Pancreas (tissue), 10 donors: ENCODE results near the gene DCTN5. TPM values are rescaled to one million over a fixed set of nuclear protein-coding genes. Genes with fewer than 3 reads are reported as not detected.
"Not testable (repeated sequence)": the region's sequence is repeated elsewhere in the genome, so short reads cannot be mapped to it uniquely, and the experiment has no call there.

Experiments
- ATAC-seq, 4 donors: fragments of 200-7000 bp; cut with Tn5 transposase; one replicate each; pipeline versions ENCODE4 v1.8.0 to v1.9.1; 2020; ENCODE audit warnings: mild to moderate bottlenecking in 4 of 4, moderate library complexity in 4 of 4
- DNase-seq, 6 donors: peaks; one replicate each; pipeline ENCODE4 v3.0.0-alpha.2; 2020
- FAIRE-seq: peaks from 2 replicates; lab custom pipeline; 2012; peaks lifted over from hg19 to GRCh38; lab: Jason Lieb, UNC
- H3K27ac ChIP-seq, 4 donors: fragments of 200-600 bp; sonication (generic); 1 replicate in 3 of 4; 2 replicates in 1 of 4; pipeline versions ENCODE4 v1.5.0 to v1.8.0; 2020
- H3K27me3 ChIP-seq, 4 donors: fragments of 200-600 bp; one replicate each; pipeline ENCODE4 v1.8.0; 2021
- H3K36me3 ChIP-seq, 3 donors: fragments of 200-600 bp; sonication (generic) in 1 of 3; one replicate each; pipeline versions ENCODE4 v1.5.0 to v1.8.0; 2020 to 2021
- H3K4me1 ChIP-seq, 3 donors: fragments of 200-600 bp; one replicate each; pipeline ENCODE4 v1.8.0; 2021
- H3K4me3 ChIP-seq, 4 donors: fragments of 200-600 bp; sonication (generic) in 2 of 4; one replicate each; pipeline versions ENCODE4 v1.5.0 to v1.8.0; 2020 to 2021
- H3K9me3 ChIP-seq, 4 donors: fragments of 200-600 bp; one replicate each; pipeline ENCODE4 v1.8.0; 2021
- CTCF ChIP-seq, 4 donors: fragments of 200-600 bp; sonication (generic) in 3 of 4; IDR thresholded peaks; one replicate each; pipeline versions ENCODE4 v1.5.0 to v1.8.0; 2021; ENCODE audit warnings: antibody characterized with exemption in 4 of 4
- WGBS, 2 donors: extraction: QIAGEN DNeasy Blood & Tissue Kit; methylation state at CpG; one replicate each; pipeline ENCODE4 v1.1.7; 2013; 5-methylcytosine and 5-hydroxymethylcytosine counted together
- intact Hi-C, 3 donors: fragments of 100-400 bp; cut with DNase I; formaldehyde crosslinking; loops; one replicate each; pipeline versions ENCODE4 v1.11.1 to v1.14.2; 2022
- polyA plus RNA-seq, 2 donors: library from polyadenylated mRNA; stranded (reverse); fragments of 200-250 nt; gene quantifications; one replicate each; pipeline ENCODE4 v1.2.3, GENCODE V29; 2013
- total RNA-seq, 6 donors: library from RNA; stranded (reverse); fragmentation: NEBNext Ultra II Directional in 4 of 6; extraction: Animal tissue kit (Norgen Biotek cat#: 25700) in 4 of 6; gene quantifications; one replicate each; pipeline versions ENCODE4 v1.2.1 to v1.2.4, GENCODE V29; 2021 to 2023
- donor health status: healthy with polysubstance abuse.
- donor health status: DM: no; HTN: no; CAD: no; lungs with moderate emphysema.
- donor health status: DM: no; HTN: no; CAD: no.
- donor health status: control.
- donor health status: control.
- donor health status: Bipolar disorder and iron deficiency.
- donor health status: DM: yes; HTN: yes; CAD: no.
- donor health status: DM: no; HTN: no; CAD: no.
- donor health status: DM: no; HTN: no; CAD: no.
- donor health status: DM: yes; HTN: yes; CAD: no.

Gene DCTN5
- total and polyA plus RNA-seq, 8 donors: 5.7 to 29.5 (median 22.3) TPM

- no peak for DNase-seq
- H3K4me1 ChIP-seq: no peaks in the 10 kb centered on the region
- no peak for FAIRE-seq
- H3K27me3 ChIP-seq: no peaks in the 10 kb centered on the region
- no peak overlapping the region for H3K27ac ChIP-seq
- ATAC-seq: no peak
- WGBS, 2 donors: 53 to 73% methylated on average over 2 of the region's 2 CpGs
- no peaks in the 10 kb centered on the region for H3K9me3 ChIP-seq
- no peak for TF ChIP-seq CTCF (IDR thresholded peaks at IDR 0.05)
- H3K4me3 ChIP-seq: no peak overlapping the region
- intact Hi-C loops: no loop called here
- no peaks in the 10 kb centered on the region for H3K36me3 ChIP-seq
Observed at GRCh38 chr16:23710008-23710407, 68.7 kb downstream of the DCTN5 start.

- no peak for TF ChIP-seq CTCF (IDR thresholded peaks at IDR 0.05)
- Histone ChIP-seq H3K27ac (no peak overlapping the region), H3K36me3 (no peaks in the 10 kb centered on the region), H3K9me3 (no peaks in the 10 kb centered on the region), H3K27me3 (peaks cover 0 to 3% (median 0%) of the 10 kb centered on the region in 4 donors), H3K4me1 (no peaks in the 10 kb centered on the region), H3K4me3 (no peak overlapping the region)
- no peak for DNase-seq
- FAIRE-seq: no peak
- WGBS, 2 donors: 75 to 88% methylated on average over 3 of the region's 3 CpGs
- ATAC-seq: no peak
- intact Hi-C loops: no loop called here
Observed at GRCh38 chr16:23710504-23710903, 69.2 kb downstream of the DCTN5 start.

GRCh38 chr16:23711785-23712184, 70.5 kb downstream of the DCTN5 start:
- ATAC-seq (peak in 2 of 4 donors; percentile 49 to 71), FAIRE-seq (no peak), DNase-seq (no peak)
- intact Hi-C loops: no loop called here
- WGBS, 2 donors: 26 to 38% methylated on average over 4 of the region's 4 CpGs
- peaks cover 0 to 4% (median 0%) of the 10 kb centered on the region in 4 donors for H3K27me3 ChIP-seq
- TF ChIP-seq CTCF (IDR thresholded peaks at IDR 0.05): no peak
- no peaks in the 10 kb centered on the region for H3K4me1 ChIP-seq
- H3K27ac ChIP-seq: no peak overlapping the region
- no peaks in the 10 kb centered on the region for H3K36me3 ChIP-seq
- H3K9me3 ChIP-seq: no peaks in the 10 kb centered on the region
- no peak overlapping the region for H3K4me3 ChIP-seq

GRCh38 chr16:23712976-23713375, 71.7 kb downstream of the DCTN5 start, which contains the start of gene ERN2:
Gene ERN2 (minus strand): TSS chr16:23713222. CDS start chr16:23713187, 35 bp downstream.
- peaks cover 0 to 4% (median 0%) of the 10 kb centered on the region in 4 donors for H3K27me3 ChIP-seq
- no peaks in the 10 kb centered on the region for H3K9me3 ChIP-seq
- no peak within 1 kb of the TSS for H3K4me3 ChIP-seq
- H3K27ac ChIP-seq: no peak within 1 kb of the TSS
- peak in 2 of 4 donors; percentile 53 to 66 for ATAC-seq
- 3 to 5% methylated on average over 26 to 37 of the region's 37 CpGs for WGBS, 2 donors
- peak in 1 of 6 donors; percentile 51 for DNase-seq
- intact Hi-C loops: no loop called here
- TF ChIP-seq CTCF (IDR thresholded peaks at IDR 0.05): no peak
- no peaks in the 10 kb centered on the region for H3K36me3 ChIP-seq
- FAIRE-seq: no peak
- no peaks in the 10 kb centered on the region for H3K4me1 ChIP-seq

GRCh38 chr16:23716484-23716883, 75.2 kb downstream of the DCTN5 start:
- DNase-seq (no peak), ATAC-seq (no peak), FAIRE-seq (no peak)
- Histone ChIP-seq H3K4me3 (no peak overlapping the region), H3K27me3 (peaks cover 0 to 4% (median 0%) of the 10 kb centered on the region in 4 donors), H3K4me1 (no peaks in the 10 kb centered on the region), H3K36me3 (no peaks in the 10 kb centered on the region), H3K9me3 (no peaks in the 10 kb centered on the region), H3K27ac (no peak overlapping the region)
- 62 to 74% methylated on average over 5 of the region's 5 CpGs for WGBS, 2 donors
- intact Hi-C loops: no loop called here
- no peak for TF ChIP-seq CTCF (IDR thresholded peaks at IDR 0.05)

GRCh38 chr16:23722613-23723240, 81.5 kb downstream of the DCTN5 start:
- H3K27ac ChIP-seq, H3K4me3 ChIP-seq, DNase-seq, H3K4me1 ChIP-seq, H3K9me3 ChIP-seq, H3K36me3 ChIP-seq, FAIRE-seq, intact Hi-C loops, H3K27me3 ChIP-seq, ATAC-seq: not testable (repeated sequence)
- 57 to 68% methylated on average over 9 of the region's 9 CpGs for WGBS, 2 donors
